ENCODE results near the gene CPEB4. TPM values are rescaled to one million over a fixed set of nuclear protein-coding genes. Genes with fewer than 3 reads are reported as not detected.
A peak's percentile ranks its signal among the peaks of the same experiment; 100 is the strongest.

Gene CPEB4
- total and polyA plus RNA-seq, 9 of the 15 experiments (the other 6 are each of a cell fraction or from before 2014, with no cell fraction given), result 7.4 to 21.3 (median 12.4) TPM

DNA sequence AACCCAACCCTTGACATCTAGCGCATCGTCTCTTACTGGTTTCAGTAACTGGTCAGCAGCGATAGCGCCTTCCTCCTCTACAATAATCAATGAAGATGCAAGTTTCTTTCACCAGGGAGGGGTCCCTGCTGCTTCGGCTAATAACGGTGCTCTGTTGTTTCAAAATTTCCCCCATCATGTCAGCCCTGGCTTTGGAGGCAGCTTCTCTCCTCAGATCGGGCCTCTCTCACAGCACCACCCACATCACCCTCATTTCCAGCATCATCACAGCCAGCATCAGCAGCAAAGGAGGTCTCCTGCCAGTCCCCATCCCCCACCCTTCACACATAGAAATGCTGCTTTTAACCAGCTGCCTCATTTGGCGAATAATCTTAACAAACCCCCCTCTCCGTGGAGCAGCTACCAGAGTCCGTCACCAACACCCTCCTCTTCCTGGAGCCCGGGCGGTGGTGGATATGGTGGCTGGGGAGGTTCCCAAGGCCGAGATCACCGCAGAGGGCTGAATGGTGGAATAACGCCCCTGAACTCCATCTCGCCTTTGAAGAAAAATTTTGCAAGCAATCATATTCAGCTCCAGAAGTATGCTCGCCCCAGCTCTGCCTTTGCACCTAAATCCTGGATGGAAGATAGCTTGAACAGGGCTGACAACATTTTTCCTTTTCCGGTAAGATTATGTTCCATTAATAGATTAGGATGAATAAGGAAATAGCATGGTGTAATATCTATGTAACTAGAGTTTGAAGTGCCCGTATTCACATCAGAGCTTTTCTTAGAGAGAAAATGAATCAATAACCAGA, 2.2 kb downstream of the CPEB4 start:
- FAIRE-seq (peak; percentile 83), ATAC-seq (peak; percentile 35), DNase-seq (ENCODE audit: extremely low read depth in 1 of 4, low spot score in 3 of 4) (peak; percentile 29 to 70 (median 36))
- POLR2A ChIA-PET, result interaction anchor here (0.5 to 4.8 kb wide), 23 partner anchors 10 to 986 kb away, joined by 3 to 30 read pairs (median 3); no protein-coding TSS in a partner anchor
- BruUV-seq (replicated peaks), result no TSS peak
- CTCF ChIA-PET (ENCODE audit: low intra/inter-chr PET ratio), result no interaction called here
- peak overlapping the region; percentile 64 for H2AFZ ChIP-seq (ENCODE audit: low read depth, low read length)
- peak overlapping the region; percentile 95 for H3K4me2 ChIP-seq (ENCODE audit: insufficient read depth, low read length)
- peaks cover 2% of the 10 kb centered on the region; the same call in 1 of the 3 replicates for H3K36me3 ChIP-seq (ENCODE audit: control insufficient read depth, insufficient read depth, low read length)
- no peaks in the 10 kb centered on the region for H3K9me3 ChIP-seq (replicated peaks; ENCODE audit: control insufficient read depth, insufficient read depth, low read depth, low read length)
- no peaks in the 10 kb centered on the region for H4K20me1 ChIP-seq (replicated peaks; ENCODE audit: control insufficient read depth, insufficient read depth, low read length)
- H3K27ac ChIP-seq (ENCODE audit: extremely low read depth, low read depth, low read length), result peak overlapping the region; percentile 69
- H3K27me3 ChIP-seq (ENCODE audit: control insufficient read depth in 2 of 2, insufficient read depth in 2 of 2, low read length in 2 of 2), result no peaks in the 10 kb centered on the region
- in situ Hi-C loops (cut with MboI), result no loop called here
- peaks cover 20 to 28% of the 10 kb centered on the region in 2 experiments for H3K4me1 ChIP-seq (replicated peaks in 1 of 2; ENCODE audit: control insufficient read depth in 2 of 2, insufficient read depth in 2 of 2, low read length in 2 of 2)
- intact Hi-C loops (cut with micrococcal nuclease), result loop anchor here (2.0 kb wide), 1 partner anchor 26 kb away; no protein-coding TSS in a partner anchor
- under 1% methylated on average over 19 of the region's 19 CpGs for WGBS (ENCODE audit: insufficient coverage, low coverage, missing lambda C conversion rate)
- H3K4me3 ChIP-seq, result peak overlapping the region; percentile 52
- no peaks in the 10 kb centered on the region for H3K9me1 ChIP-seq (ENCODE audit: control insufficient read depth, insufficient read depth, low read length)
- peak overlapping the region; percentile 70 to 83 for H3K9ac ChIP-seq (ENCODE audit: insufficient read depth in 1 of 2, low read depth in 2 of 2, low read length in 2 of 2)
- H3K79me2 ChIP-seq (ENCODE audit: control insufficient read depth, insufficient read depth, low read length), result peaks cover 72% of the 10 kb centered on the region
- TF ChIP-seq KDM1A (IDR thresholded peaks at IDR 0.05) (peak; percentile 78 to 81), NFRKB (IDR thresholded peaks at IDR 0.05; ENCODE audit: low read depth) (peak; percentile 67), ELF4 (CRISPR knock-in tag; IDR thresholded peaks at IDR 0.05) (peak; percentile 23; the same call in 1 of the 2 replicates), NR0B1 (IDR thresholded peaks at IDR 0.05; ENCODE audit: partially characterized antibody) (no peak), HDAC2 (IDR thresholded peaks at IDR 0.05) (peak; percentile 92), ZNF668 (CRISPR knock-in tag; IDR thresholded peaks at IDR 0.05) (no peak), SAP30 (IDR thresholded peaks at IDR 0.05; ENCODE audit: borderline replicate concordance, insufficient read depth, low read depth, low read length, poor library complexity, severe bottlenecking) (peak; percentile 46), ASH1L (IDR thresholded peaks at IDR 0.05; ENCODE audit: borderline replicate concordance, low read depth, partially characterized antibody) (no peak), BDP1 (IDR thresholded peaks at IDR 0.05; ENCODE audit: insufficient read depth, insufficient read length) (no peak), RNF2 (IDR thresholded peaks at IDR 0.05) (no peak), MTA3 (IDR thresholded peaks at IDR 0.05; ENCODE audit: borderline replicate concordance) (peak; percentile 44), NUFIP1 (IDR thresholded peaks at IDR 0.05; ENCODE audit: partially characterized antibody) (peak; percentile 34), ZFX (CRISPR knock-in tag; IDR thresholded peaks at IDR 0.05) (0 out of 2 replicates have a peak, but pooled peaks have one; percentile 35), VEZF1 (CRISPR knock-in tag; IDR thresholded peaks at IDR 0.05) (no peak), TRIM24 (IDR thresholded peaks at IDR 0.05) (no peak), C11orf30 (IDR thresholded peaks at IDR 0.05; ENCODE audit: low read depth) (peak; percentile 64; the same call in 1 of the 2 replicates), PML (IDR thresholded peaks at IDR 0.05; ENCODE audit: low read length) (0 out of 2 replicates have a peak, but pooled peaks have one; percentile 17), SNAPC5 (CRISPR knock-in tag; IDR thresholded peaks at IDR 0.05) (no peak), BCOR (IDR thresholded peaks at IDR 0.05) (peak; percentile 13; the same call in 1 of the 2 replicates), HCFC1 (IDR thresholded peaks at IDR 0.05; ENCODE audit: low read depth, low read length) (peak; percentile 26; the same call in 1 of the 2 replicates), ATF7 (IDR thresholded peaks at IDR 0.05) (0 out of 2 replicates have a peak, but pooled peaks have one; percentile 14), ZNF436 (CRISPR knock-in tag; IDR thresholded peaks at IDR 0.05) (no peak)
